Gastroesophageal sphincter (tissue), 3 donors: ENCODE data around the gene PARK7.

Experiments
- CTCF ChIP-seq, 4 experiments: fragments of 200-600 bp in 2 of 4; fragments of 450-650 bp in 2 of 4; sonication (generic) in 1 of 4; IDR thresholded peaks; one replicate each; pipeline ENCODE4 v1.5.1; 2017 to 2019; ENCODE audit warnings: antibody characterized with exemption in 4 of 4, mild to moderate bottlenecking in 2 of 4, moderate library complexity in 2 of 4
- POLR2A ChIP-seq, 2 donors: fragments of 450-650 bp; IDR thresholded peaks; one replicate each; pipeline ENCODE4 v1.6.1; 2017; ENCODE audit warnings: antibody characterized with exemption in 2 of 2, mild to moderate bottlenecking in 2 of 2, moderate library complexity in 1 of 2
- POLR2AphosphoS5 ChIP-seq: sonication (generic); formaldehyde crosslinking; IDR thresholded peaks from one replicate; pipeline ENCODE4 v1.6.1; 2017; ENCODE audit warnings: antibody characterized with exemption

DNA sequence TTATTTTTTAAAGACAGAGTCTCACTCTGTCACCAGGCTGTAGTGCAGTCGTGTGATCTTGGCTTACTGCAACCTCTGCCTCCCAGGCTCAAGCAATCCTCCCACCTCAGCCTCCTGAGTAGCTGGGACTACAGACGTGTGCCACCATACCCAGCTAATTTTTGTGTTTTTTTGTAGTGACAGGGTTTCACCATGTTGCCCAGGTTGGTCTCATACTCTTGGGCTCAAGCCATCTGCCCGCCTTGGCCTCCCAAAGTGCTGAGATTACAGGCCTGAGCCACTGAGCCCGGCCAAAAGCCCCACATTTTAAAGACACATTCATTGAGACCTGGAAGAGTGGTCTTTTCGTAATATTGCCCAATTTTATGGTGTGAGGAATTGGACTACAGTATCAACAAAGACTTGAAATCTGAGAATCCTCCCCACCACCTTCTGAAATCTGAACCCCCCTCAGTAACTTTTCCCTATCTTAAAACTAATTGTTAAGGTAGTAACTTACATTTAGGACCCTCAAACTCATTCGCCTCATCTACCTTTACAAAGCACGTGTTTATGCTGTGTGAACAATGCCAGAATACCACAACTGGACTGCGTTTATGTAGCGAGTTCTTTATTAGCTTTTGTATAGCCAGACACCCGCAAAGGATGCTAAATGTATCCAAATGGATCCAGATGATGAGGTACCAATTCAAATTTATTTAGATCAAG, 61.9 kb downstream of the PARK7 start:
- TF ChIP-seq CTCF (IDR thresholded peaks at IDR 0.05) (no peak), POLR2A (IDR thresholded peaks at IDR 0.05) (peak; percentile 27 to 43), POLR2AphosphoS5 (peak; percentile 1)
